Measurements from ENCODE around the gene NRG2.

NRG2 gene

DNA sequence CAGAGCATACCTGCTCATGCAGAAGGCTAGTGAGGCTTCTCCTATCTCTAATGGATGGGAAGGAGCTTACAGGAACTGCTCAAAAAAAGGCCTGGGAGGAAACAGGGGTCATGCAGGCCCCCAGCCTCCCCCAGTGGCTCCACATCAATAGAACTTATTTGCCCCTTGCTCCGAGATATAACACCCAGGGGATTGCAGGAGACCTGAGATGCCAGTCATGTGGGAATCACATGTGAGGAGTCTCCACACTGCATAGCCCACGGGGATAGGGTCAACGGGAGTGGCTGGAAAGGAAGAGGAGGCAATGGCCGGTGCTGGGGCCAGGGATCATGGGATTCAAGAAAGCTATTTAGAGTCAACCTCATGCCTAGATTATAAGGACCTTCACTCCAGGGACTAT lies 76.2 kb downstream of the NRG2 start:
- no peak for ATAC-seq

- no peak for ATAC-seq
Measured at GRCh38 chr5:139964994-139965565, 78.0 kb downstream of the NRG2 start.

- ATAC-seq: no peak
Measured at GRCh38 chr5:139964266-139964993, 78.7 kb downstream of the NRG2 start.

DNA sequence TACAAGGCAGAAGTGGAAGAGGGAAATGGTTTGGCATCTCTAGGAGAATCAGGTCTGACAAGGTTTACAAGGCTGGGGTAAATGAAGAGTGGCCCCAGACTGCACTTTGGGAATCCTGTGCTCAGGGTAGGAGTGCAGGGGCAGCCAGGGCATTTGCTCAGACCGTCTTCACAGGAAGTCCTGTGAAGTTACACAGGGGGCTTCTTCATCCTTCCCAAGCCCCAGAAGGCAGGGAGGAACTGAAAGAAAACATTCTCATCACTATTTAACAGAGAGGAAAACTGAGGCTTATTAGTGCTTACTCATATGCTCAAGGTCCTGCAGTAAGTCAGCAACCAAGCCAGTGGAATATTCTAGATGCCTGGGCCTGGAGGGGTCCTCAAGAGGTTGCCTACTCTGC lies 80.7 kb downstream of the NRG2 start:
- ATAC-seq: no peak

GRCh38 chr5:139961435-139962157 lies 81.5 kb downstream of the NRG2 start:
- no peak for ATAC-seq

DNA sequence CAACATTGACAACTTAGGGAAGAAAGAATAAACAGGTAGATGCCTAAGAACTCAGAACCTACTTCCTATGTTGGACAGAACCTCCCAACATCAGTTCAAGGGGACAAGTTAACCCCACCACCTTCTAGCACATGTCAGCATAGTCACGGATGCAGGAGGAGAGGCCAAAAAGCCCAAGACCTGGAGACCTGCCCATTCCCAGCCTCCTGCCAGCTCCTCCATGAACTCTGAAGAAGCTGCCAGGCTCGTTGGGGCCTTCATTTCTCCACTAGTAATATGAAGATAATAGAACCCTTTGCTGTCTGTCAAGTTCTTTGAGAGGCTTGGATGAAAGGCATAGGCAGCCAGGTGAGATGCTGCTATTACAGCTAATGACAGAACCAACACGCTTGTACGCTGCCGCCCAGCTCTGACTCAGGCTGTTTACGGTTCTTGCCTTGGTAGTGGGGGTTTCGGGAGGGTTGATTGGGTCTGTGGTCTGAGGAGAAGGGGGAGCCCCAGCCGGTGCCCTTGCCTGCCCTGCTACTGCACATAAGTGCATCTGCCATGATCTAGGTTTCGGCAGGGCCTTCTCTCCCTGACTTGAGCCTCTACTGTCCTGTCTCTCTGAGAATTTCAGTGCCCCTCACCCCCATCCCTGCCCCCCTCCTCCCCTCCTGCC lies 82.2 kb downstream of the NRG2 start:
- ATAC-seq: peak in 1 of 2 donors; percentile 65

DNA sequence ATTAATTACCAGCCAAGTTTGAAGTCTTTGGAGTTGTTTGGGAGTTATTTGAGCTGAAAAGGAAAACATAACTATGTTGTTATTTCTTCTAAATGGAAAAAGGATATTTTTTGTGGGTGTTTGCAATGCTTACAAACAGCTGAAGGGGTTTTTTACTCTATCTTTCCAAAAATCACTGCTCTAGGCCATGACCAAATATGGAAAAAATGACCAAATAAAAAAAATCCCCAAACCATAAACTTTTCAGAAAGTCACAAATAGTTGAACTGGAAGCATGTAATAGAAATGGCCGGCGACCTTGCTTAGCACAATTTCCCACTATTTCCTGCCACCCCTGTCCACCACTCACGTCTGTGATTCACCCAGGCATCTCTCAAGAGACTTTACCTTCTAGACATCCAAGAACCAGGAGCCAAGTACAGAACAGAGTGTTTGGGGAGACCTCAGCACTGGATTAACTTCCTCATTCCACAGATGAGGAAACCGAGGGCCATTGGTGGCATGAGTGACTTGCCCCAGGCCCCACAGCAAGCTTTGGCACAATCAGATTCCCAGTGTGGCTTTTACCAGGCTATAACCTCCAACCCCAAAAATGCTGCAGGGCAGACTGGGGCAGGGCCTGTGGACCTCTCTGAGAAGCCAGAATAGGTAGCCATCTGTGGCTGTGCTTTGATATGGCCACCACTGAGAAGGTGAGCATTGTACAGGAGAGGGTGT lies 84.5 kb downstream of the NRG2 start:
- ATAC-seq: no peak

GRCh38 chr5:139956342-139956741 lies 86.8 kb downstream of the NRG2 start:
- no peak for ATAC-seq

DNA sequence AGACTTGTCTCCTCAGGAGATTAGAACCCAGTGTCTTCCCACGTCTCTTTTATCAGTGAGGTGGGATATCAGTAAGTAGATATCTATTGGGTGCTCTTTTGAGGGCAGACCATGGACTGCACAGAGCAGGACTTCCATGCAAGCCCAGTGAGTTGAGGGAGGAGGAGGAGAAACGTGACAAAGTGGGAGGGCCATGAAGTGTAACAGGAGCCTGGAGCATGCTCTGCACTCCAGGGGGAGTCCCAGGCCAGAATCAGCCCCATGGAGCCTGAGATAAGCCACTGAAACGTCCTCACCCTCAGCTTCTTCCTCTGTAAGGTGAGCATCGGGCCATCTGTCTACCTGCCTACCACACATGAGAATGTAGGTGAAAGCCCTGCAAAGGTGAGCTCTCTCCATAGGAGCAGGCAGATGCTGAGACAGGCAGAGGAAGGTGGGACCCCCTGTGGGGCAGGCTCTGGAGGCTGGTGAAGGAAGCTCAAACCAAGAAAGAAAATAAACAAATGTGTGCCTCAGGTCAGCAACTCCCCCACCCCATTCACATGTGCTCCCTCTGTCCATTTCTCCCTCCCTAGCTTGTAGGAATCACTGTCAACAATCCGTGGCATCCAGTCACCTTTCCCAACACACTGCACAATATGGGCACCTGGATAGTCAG lies 87.4 kb downstream of the NRG2 start:
- no peak for ATAC-seq

GRCh38 chr5:139955053-139955605 lies 88.0 kb downstream of the NRG2 start:
- no peak for ATAC-seq

DNA sequence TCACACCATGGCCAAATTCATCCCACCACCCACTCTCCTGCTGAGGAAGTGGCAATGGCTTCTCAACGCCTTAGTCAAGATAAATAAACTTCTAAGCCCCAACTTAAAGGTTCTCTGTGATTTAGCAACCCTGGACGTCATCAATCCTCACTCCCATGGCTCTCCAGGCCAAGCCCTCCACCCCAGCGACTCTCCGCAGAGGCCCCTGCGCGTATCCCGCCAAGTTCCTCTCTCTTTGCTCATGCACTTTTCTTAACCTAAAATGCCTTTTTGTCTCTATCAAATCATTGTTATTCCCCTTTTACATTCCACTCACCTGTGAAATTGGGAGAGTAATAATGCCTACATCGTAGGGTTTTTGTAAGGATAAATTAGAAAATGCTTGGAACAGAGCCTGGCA lies 88.6 kb downstream of the NRG2 start:
- no peak for ATAC-seq

DNA sequence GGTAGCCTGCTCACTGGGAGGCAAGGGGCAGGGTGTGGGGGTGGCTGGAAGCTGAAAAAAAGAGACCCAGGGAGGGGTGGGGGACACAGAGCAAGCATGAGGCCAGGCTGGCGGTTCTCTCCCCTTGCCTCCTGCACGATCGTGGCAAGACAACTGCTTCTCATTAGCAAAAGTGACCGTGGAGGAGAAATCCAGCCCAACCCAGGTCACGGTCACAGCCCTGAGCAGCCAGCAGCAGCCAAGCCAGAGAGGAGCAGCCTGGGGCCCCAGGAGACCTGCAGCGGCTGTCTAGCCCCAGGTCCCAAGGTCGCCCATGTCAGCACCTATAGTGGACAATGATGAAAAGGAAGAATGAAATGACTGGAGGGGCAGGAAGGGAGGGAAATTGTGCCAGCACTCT lies 89.1 kb downstream of the NRG2 start:
- no peak for ATAC-seq

DNA sequence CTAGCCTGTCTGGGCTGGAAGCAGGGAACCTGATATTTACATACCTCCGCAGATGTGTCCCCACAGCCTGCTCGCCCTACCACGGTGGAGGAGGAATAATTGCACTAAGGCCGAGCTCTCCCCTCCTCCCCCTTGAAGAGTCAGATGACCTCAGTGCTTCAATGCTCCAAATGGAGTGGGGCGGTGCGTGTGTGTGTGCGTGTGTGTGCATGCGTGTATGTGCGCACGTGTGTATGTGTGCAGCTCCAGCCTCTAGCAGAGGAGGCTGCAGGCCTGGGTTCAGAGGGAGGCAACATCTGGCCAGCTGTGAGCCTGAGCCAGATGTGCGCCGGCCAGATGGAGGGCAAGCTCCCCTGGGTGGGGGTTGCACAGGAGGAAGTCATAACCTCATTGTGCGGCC lies 90.5 kb downstream of the NRG2 start:
- no peak for ATAC-seq

DNA sequence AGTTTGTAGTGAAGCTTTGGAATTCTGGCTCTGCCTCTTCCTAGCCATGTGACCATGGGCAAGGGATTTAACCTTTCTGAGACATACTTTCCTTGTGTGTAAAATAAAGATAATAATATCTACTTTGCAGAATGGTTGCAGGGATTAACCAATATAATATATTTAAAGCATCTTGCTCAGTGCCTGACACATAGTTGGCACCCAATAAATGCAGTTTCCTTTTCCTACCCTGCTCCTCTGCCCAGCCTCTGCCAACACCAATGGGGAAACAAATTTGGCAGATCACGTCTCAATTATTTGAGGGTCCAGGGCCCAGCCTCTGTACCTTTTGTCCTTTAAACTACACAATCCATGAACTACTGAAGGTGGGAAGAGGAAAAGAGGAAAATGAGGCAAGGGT lies 91.1 kb downstream of the NRG2 start:
- ATAC-seq: no peak

DNA sequence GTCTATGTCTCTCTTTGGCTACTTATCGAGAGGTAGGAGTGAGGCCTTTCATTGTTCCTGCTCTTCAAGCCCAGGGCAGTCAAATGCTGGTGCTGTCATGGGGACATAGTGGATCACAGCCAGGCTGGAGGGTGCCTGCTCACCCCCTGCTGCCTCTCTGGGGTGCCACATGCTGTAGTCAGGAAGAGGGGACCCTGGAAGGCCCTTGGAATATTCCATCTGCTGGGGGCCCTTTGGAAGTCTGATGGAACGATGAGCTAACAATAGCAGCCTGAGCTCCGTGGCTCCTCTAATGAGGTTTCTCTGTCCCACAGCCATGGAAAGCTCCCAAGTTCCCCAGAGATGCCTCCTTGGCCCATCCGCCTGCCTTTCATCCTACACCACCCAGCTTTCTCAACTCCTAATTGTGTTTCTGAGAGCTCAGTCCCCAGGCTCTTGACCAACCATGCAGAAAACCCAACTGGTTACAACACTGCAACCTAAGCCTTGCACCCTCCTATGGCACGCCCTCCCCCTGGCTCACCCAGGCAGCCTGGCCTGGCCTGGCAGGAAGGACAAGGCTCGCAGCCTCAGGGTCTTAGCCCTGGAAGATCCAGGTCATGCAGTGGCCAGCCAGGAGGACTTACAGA lies 91.7 kb downstream of the NRG2 start:
- ATAC-seq: no peak

DNA sequence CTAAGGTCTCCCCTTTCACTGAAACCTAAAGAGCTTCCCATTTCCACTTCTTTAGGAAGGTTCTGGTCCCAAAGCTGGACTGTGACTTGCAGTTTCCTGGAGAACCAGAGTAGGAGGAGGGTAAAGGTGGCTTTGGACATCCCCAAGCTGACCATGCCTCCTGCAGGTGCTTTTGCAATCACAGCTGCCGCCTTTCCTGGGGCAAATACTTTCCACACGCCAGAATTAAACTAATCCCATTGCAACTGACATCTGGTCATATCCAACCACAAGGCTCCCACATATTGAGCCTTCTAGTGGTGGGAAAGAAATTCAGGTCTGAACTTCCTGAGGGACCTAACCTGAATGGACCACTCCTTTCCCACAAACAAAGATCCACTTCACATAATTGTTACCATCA lies 92.7 kb downstream of the NRG2 start:
- no peak for ATAC-seq

GRCh38 chr5:139949710-139950109 lies 93.4 kb downstream of the NRG2 start:
- no peak for ATAC-seq

GRCh38 chr5:139947727-139948126 lies 95.4 kb downstream of the NRG2 start:
- no peak for ATAC-seq

DNA sequence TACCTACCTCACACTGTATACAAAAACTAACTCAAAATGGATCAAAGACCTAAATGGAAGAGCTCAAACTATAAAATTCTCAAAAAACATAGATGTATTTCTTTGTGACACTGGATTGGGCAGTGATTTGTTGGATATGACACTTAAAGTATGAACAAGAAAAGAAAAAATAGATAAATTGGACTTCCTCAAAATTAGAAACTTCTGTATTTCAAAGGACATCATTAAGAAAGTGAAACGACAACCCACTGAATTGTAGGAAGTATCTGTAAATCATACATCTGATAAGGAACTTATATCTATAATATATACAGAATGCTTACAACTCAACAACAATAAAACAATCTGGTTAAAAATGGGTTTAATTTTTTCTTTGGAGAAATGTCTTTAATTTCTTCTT lies 96.7 kb downstream of the NRG2 start:
- no peak for ATAC-seq

DNA sequence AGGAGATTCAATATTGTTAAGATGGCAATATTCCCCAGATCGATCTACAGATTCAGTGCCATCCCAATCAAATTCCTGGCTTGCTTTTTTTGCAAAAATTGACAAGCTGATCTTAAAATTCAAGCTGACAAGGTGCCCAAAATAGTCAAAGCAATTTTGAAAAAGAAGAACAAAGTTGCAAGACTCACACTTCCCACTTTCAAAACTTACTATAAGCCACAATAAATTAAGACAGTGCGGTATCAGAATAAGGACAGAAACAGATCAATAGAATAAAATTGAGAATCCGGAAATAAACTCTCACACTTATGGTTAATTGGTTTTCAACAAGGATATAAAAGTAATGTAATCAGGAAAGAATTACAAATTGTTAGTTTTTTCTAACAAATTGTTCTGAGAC lies 97.1 kb downstream of the NRG2 start:
- no peak for ATAC-seq

GRCh38 chr5:139942243-139942642 lies 100.9 kb downstream of the NRG2 start:
- no peak for ATAC-seq

DNA sequence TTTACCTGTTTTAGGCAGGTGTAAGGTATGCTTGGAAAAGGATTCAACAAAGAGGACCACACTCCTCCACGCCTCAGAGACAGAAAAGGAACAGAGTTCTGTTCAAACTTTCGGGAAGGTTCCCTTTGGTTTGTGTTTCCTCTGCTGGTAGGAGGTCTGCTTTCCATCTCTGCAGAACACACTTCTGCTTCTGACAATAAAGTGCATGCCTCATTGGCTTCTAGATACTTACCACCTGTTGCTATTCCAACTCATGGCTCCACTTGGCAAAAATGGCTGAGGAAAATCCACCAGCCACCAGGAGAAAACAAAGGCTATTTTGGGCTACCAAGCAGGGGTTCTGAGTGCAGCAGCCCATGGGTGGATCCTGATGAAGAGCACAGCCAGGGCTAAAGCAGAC lies 112.7 kb downstream of the NRG2 start:
- no peak for ATAC-seq
